HG03460 (cell line): Measurements from ENCODE around the gene TEX38.

ENCODE experiments used
- ATAC-seq: cut with Tn5 transposase; IDR thresholded peaks from one replicate; pipeline ENCODE4 v1.9.1; 2021; ENCODE audit not compliant: unreplicated experiment

Gene TEX38

GRCh38 chr1:46721204-46721603 is 49.5 kb downstream of the TEX38 start:
- no peak for ATAC-seq

- ATAC-seq, result no peak
Observed at GRCh38 chr1:46721686-46722205, 50.1 kb downstream of the TEX38 start.
